Panc1 (cell line): ENCODE data around the gene C1orf115. TPM values are rescaled to one million over a fixed set of nuclear protein-coding genes. Genes with fewer than 3 reads are reported as not detected.

Experiments used
- ATAC-seq: fragments of 200-7000 bp; cut with Tn5 transposase; 2 replicates; pipeline ENCODE4 v1.9.1; 2020; ENCODE audit warnings: mild to moderate bottlenecking, moderate library complexity
- BruUV-seq: library from RNA; stranded (reverse); fragments of 400-500 nt; replicated peaks from 2 replicates; lab custom pipeline; 2021; lab: Mats Ljungman, UMichigan
- CTCF ChIA-PET: fragments of 300-600 bp; sonication (Branson Sonifier 250); formaldehyde crosslinking; loops from one replicate; lab custom pipeline; 2022; ENCODE audit warnings: antibody characterized with exemption; lab: Charles Lee
- POLR2A ChIA-PET: fragments of 300-600 bp; sonication (Branson Sonifier 250); formaldehyde crosslinking; loops from one replicate; lab custom pipeline; 2022; ENCODE audit warnings: antibody characterized with exemption; lab: Charles Lee
- DNase-seq: peaks from one replicate; pipeline ENCODE4 v3.0.0-alpha.2; 2010; ENCODE audit warnings: low read depth, low spot score
- H3K27ac ChIP-seq: 2 replicates; pipeline ENCODE4 v1.5.1; 2011; ENCODE audit warnings: mild to moderate bottlenecking, low read length, inconsistent platforms
- H3K27me3 ChIP-seq: fragments of 200-500 bp; sonication (Bioruptor generic); 2 replicates; pipeline ENCODE4 v1.6.0; 2014; ENCODE audit warnings: low read length, inconsistent platforms; ENCODE audit not compliant: control insufficient read depth, insufficient read depth
- H3K36me3 ChIP-seq: fragments of 200-500 bp; sonication (Bioruptor generic); 2 replicates; pipeline ENCODE4 v1.5.1; 2014; ENCODE audit warnings: inconsistent platforms, mild to moderate bottlenecking, low read length, moderate library complexity; ENCODE audit not compliant: control insufficient read depth, insufficient read depth
- H3K4me1 ChIP-seq: 2 replicates; pipeline ENCODE4 v1.5.1; 2011; ENCODE audit warnings: inconsistent platforms, mild to moderate bottlenecking, low read length, moderate library complexity; ENCODE audit not compliant: control insufficient read depth, insufficient read depth
- H3K4me3 ChIP-seq, 2 experiments: 2 replicates each; pipeline ENCODE4 v1.5.1; 2011 to 2012; ENCODE audit warnings: low read depth in 2 of 2, low read length in 2 of 2, mild to moderate bottlenecking in 2 of 2, inconsistent platforms in 1 of 2, moderate library complexity in 1 of 2
- H3K9me3 ChIP-seq: fragments of 200-500 bp; sonication (Bioruptor generic); 2 replicates; pipeline ENCODE4 v1.5.1; 2014; ENCODE audit warnings: low read depth, mild to moderate bottlenecking, inconsistent platforms, low read length, moderate library complexity; ENCODE audit not compliant: control insufficient read depth, insufficient read depth
- CTCF ChIP-seq: fragments of 450-650 bp; IDR thresholded peaks from 2 replicates; pipeline ENCODE4 v1.5.1; 2017; ENCODE audit warnings: mild to moderate bottlenecking
- POLR2AphosphoS5 ChIP-seq: IDR thresholded peaks from 2 replicates; pipeline ENCODE4 v1.6.1; 2012; ENCODE audit warnings: mild to moderate bottlenecking, low read depth, low read length, moderate library complexity
- SIN3A ChIP-seq: IDR thresholded peaks from 2 replicates; pipeline ENCODE4 v1.6.1; 2012; ENCODE audit warnings: low read depth, mild to moderate bottlenecking, low read length, moderate library complexity, borderline replicate concordance; ENCODE audit not compliant: insufficient read depth
- TCF7L2 ChIP-seq: IDR thresholded peaks from 2 replicates; pipeline ENCODE4 v1.6.1; 2011; ENCODE audit warnings: mild to moderate bottlenecking, low read depth, low read length, inconsistent platforms
- in situ Hi-C: cut with HindIII; loops from 2 replicates; pipeline ENCODE4 v1.10.0; 2016; ENCODE audit warnings: low sequenced_read_pairs, low pct_unique_long_range_greater_than_20kb
- intact Hi-C: fragments of 100-400 bp; cut with micrococcal nuclease; formaldehyde crosslinking; loops from one replicate; pipeline ENCODE4 v1.10.0; 2022; ENCODE audit not compliant: unreplicated experiment
- total RNA-seq: library from RNA; stranded (reverse); gene quantifications from one replicate; pipeline ENCODE4 v1.2.1, GENCODE V29; 2021; ENCODE audit not compliant: unreplicated experiment
- TF ChIP-seq, protein P1 (sequence below), 2 experiments: IDR thresholded peaks; 2 replicates each; pipeline ENCODE4 v1.6.1; 2011 to 2012; ENCODE audit warnings: low read depth in 2 of 2, control low read depth in 1 of 2, low read length in 1 of 2, mild to moderate bottlenecking in 1 of 2, moderate library complexity in 1 of 2; ENCODE audit not compliant: insufficient read depth in 1 of 2

The C1orf115 gene
- total RNA-seq, 1 experiment from 2014 or later, result 3.9 TPM

DNA sequence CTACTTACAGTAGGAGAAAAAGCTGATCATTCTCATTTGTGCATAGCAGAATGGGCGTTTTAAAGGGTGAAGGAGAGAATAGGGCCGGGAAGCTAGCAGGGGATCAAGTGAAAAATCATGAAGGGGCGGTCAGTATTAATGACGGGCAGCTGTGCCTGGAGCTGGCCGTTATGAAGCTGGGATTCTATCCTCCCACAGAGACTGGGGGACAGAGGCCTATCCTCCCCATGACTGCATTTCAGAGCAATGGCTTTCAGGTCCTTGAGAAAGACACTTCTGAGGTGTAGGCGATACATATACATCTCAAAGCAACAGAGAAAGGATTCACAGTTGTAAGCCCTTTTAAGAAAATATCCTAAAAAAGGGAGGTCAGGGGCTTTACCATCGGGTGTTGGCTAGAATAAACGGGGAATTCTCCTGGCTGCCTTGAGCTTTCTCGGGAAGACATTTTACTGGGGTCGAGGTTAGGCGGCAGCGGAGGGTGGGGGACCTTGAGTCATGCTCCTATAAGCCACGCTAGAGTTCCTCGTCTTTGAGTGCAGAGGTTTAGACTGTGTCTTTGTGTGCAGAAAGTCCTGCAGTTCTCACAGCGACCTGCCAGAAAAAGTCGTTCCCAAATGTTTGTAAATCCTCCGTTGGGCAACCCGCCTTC lies 57.4 kb downstream of the C1orf115 start:
- no peaks in the 10 kb centered on the region for H3K27me3 ChIP-seq
- POLR2A ChIA-PET, result no interaction called here
- BruUV-seq, result no TSS peak
- H3K9me3 ChIP-seq, result no peaks in the 10 kb centered on the region
- intact Hi-C loops (no loop called here), in situ Hi-C loops (no loop called here)
- CTCF ChIA-PET, result interaction anchor here (1.2 kb wide), 1 partner anchor 14 kb away, joined by 4 read pairs; no protein-coding TSS in a partner anchor
- ATAC-seq (peak; percentile 63), DNase-seq (no peak)
- peaks cover 7% of the 10 kb centered on the region for H3K4me1 ChIP-seq
- TF ChIP-seq TCF7L2, result no peak
- TF ChIP-seq, protein P1, sequence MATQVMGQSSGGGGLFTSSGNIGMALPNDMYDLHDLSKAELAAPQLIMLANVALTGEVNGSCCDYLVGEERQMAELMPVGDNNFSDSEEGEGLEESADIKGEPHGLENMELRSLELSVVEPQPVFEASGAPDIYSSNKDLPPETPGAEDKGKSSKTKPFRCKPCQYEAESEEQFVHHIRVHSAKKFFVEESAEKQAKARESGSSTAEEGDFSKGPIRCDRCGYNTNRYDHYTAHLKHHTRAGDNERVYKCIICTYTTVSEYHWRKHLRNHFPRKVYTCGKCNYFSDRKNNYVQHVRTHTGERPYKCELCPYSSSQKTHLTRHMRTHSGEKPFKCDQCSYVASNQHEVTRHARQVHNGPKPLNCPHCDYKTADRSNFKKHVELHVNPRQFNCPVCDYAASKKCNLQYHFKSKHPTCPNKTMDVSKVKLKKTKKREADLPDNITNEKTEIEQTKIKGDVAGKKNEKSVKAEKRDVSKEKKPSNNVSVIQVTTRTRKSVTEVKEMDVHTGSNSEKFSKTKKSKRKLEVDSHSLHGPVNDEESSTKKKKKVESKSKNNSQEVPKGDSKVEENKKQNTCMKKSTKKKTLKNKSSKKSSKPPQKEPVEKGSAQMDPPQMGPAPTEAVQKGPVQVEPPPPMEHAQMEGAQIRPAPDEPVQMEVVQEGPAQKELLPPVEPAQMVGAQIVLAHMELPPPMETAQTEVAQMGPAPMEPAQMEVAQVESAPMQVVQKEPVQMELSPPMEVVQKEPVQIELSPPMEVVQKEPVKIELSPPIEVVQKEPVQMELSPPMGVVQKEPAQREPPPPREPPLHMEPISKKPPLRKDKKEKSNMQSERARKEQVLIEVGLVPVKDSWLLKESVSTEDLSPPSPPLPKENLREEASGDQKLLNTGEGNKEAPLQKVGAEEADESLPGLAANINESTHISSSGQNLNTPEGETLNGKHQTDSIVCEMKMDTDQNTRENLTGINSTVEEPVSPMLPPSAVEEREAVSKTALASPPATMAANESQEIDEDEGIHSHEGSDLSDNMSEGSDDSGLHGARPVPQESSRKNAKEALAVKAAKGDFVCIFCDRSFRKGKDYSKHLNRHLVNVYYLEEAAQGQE (IDR thresholded peaks at IDR 0.05; ENCODE audit: insufficient read depth in 1 of 2, low read depth in 2 of 2, low read length in 1 of 2), result no peak
- TF ChIP-seq SIN3A, result no peak
- TF ChIP-seq POLR2AphosphoS5, result no peak
- TF ChIP-seq CTCF, result no peak
- H3K4me3 ChIP-seq, result peak overlapping the region; percentile 66 to 69
- H3K36me3 ChIP-seq, result no peaks in the 10 kb centered on the region; the same call in 1 of the 2 replicates
- H3K27ac ChIP-seq, result peak overlapping the region; percentile 84

DNA sequence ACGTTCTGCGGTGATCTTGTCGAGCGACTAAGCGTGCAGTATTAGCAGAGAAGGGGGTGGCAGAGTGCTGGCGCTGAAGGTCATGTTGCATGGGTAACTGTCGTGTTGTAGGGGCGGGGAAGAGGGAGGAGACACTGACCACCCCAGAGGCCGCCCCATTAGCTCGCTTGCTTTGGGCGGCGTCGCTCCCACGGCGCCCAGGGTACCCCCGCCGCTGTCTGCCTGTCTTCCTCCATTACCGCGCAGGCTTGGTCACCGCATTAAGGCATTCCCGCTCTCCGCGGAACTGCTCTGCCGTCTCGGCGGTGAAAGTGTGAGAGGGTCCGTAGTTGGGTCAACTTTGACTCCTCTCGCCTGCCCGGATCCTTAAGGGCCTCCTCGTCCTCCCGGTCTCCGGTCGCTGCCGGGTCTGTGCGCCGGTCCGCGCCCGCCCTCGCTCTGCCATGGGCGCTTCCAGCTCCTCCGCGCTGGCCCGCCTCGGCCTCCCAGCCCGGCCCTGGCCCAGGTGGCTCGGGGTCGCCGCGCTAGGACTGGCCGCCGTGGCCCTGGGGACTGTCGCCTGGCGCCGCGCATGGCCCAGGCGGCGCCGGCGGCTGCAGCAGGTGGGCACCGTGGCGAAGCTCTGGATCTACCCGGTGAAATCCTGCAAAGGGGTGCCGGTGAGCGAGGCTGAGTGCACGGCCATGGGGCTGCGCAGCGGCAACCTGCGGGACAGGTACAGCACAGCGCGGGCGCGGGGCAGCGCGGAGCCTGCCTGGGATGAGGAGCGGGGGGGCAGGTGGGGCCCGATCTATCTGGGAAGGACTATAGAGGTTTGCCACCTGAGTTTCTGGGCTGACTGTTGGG lies 58.1 kb downstream of the C1orf115 start, which contains the start of gene MTARC2:
MTARC2 (plus strand) TSS at position 234 of the 846 bp plus-strand sequence; CDS start at position 444, 210 bp downstream.
- TF ChIP-seq SIN3A (no peak), POLR2AphosphoS5 (peak; percentile 52), CTCF (no peak), TCF7L2 (no peak)
- TF ChIP-seq, protein P1 (IDR thresholded peaks at IDR 0.05; ENCODE audit: insufficient read depth in 1 of 2, low read depth in 2 of 2, low read length in 1 of 2), result no peak
- intact Hi-C loops, result no loop called here
- no TSS peak for BruUV-seq
- Histone ChIP-seq H3K27me3 (no peaks in the 10 kb centered on the region), H3K4me1 (peaks cover 7% of the 10 kb centered on the region), H3K27ac (peak within 1 kb of the TSS; percentile 84), H3K4me3 (peak within 1 kb of the TSS; percentile 66 to 69), H3K36me3 (no peaks in the 10 kb centered on the region; the same call in 1 of the 2 replicates), H3K9me3 (no peaks in the 10 kb centered on the region)
- no peak for DNase-seq
- POLR2A ChIA-PET, result no interaction called here
- in situ Hi-C loops, result no loop called here
- CTCF ChIA-PET, result interaction anchor here (1.2 kb wide), 1 partner anchor 15 kb away, joined by 4 read pairs; no protein-coding TSS in a partner anchor
- ATAC-seq, result peak; percentile 98
